Measurements from ENCODE around the gene GPBP1.
"Not testable (repeated sequence)": the region's sequence is repeated elsewhere in the genome, so short reads cannot be mapped to it uniquely, and the experiment has no call there.

Gene GPBP1

DNA sequence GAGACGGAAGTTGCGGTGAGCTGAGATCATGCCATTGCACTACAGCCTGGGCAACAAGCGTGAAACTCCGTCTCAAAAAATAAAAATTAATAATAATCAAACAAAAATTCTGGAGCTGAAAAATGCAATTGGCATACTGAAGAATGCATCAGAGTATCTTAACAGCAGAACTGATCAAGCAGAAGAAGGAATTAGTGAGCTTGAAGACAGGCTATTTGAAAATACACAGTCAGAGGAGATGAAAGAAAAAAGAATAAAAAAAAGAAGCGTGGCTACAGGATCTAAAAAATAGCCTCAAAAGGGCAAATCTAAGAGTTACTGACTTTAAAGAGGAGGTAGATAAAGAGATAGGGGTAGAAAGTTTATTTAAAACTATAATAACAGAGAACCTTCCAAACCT, 111.2 kb downstream of the GPBP1 start:
- not testable (repeated sequence) for DNase-seq (ENCODE audit: low spot score)

DNA sequence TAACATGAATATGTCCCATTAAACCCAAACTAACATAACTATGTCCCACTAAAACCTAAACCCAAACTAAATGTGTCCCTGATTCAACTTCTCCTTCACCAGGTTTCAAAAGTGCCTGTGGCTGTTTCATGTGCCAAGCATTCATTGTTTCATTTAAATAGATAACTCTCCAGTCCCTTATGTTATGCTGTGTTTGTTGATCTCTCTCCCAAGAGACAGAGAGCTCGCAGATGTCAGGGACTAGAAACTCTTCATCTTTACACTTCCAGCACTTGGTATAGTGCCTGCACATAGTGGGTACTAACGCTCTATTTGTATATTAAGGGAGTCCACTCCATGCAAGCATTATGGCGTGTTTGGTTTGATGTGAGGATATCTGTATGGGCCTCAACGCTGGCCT, 118.0 kb downstream of the GPBP1 start:
- no peak for DNase-seq (ENCODE audit: low spot score)

DNA sequence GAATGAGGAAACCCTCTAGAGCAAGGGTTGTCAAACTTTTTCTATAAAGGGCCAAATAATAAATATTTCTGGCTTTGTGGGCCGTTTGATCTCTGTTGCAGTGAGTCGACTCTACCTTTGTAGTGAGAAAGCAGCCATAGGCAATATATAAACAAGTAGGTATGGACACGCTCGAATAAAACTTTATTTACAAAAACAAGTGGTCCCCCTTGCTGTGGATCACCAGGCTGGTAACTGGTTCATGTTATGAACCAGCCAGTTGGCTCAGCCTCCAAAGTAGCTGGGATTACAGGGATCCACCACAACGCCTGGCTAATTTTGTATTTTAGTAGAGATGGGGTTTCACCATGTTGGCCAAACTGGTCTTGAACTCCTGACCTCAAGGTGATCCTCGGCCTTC, 118.5 kb downstream of the GPBP1 start:
- DNase-seq (ENCODE audit: low spot score), result no peak

DNA sequence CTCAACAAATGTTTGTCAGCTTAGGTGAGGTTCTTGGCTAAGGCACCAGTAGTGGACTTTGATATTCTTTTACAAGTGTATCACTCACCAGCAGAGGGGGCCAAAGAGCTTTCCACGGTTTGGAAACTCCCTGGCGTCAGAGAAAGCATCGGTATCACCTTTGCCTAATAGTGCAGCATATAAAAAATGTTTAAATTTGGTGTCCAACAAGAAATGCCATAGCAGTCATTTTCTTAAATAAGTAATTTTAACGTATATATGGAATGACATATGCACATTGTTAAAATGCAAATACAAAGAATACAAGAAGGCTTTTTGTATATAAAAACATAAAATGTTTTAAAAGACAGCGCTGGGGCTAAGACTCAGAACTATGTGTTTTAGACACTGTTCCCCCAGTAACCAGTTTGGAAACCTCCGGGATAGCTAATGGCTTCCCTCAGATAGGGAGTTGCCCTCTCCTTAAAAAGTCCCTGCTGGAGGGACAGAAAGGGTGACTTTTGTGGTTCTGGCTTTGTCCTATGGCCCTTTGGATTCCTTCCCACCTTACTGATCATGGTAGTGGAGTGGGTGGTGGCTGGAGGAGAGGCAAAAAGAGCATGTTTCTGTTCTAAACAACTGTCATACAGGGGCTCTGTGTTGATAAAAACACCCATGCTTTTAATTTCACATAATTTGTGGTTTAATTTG, 124.6 kb downstream of the GPBP1 start:
- peak; percentile 88 for DNase-seq (ENCODE audit: low spot score)

DNA sequence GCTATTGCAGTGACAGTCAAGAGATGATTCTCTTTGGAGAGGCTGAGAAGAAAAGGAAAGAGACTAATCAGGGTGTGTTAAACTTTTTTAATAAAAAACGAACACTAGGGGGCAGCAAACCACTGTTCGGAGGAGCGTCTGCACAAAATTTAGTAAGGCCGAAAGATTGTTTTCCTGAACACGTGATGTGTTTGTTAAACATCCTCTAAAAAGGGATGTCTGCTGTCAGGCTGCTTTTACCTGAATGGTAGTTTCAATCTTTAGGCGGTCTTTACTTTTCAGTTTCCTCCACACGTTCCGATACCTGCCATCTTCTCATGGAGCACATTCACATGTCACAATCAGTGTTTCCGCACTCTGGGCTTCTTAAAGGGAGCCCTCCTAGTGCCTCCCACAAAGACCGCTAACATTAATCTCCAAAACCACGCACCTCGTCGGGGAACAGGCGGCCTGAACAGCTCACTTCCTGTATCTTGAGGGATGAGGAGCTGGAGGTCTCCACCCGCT, 125.2 kb downstream of the GPBP1 start:
- peak; percentile 80 for DNase-seq (ENCODE audit: low spot score)

DNA sequence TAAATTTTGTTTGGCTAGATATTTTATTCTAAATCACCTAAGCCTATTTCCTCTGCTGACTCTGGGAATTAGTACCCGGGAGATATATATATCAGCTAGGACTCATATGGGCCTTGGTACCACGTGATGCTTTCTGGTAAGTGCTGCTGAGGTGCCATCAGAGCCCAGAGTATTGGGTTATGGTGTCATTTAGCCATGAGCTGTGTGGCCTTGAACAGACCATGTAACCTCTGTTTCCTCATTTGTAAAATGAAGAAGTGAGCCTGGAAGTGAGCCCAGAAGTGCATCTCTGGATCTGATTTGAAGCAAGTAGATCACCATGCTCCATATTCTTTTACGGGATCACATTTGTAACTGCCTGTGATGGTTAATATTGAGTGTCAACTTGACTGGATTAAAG, 126.1 kb downstream of the GPBP1 start:
- DNase-seq (ENCODE audit: low spot score), result no peak

DNA sequence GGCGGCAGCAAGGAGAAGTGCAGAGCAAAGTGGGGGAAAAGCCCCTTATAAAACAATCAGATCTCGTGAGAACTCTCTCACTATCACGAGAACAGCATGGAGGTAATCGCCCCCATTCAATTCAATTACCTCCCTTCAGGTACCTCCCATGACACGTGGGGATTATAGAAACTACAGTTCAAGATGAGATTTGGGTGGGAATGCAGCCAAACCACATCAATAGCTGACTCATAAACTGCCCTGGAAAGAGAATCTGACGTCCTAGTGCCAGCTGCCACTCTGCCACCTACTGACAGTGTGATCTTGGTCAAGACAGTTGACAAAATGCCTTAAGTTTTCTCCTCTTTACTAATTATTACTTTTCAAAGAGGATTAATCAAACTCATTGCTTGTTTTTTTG, 128.3 kb downstream of the GPBP1 start:
- DNase-seq (ENCODE audit: low spot score), result peak; percentile 43

DNA sequence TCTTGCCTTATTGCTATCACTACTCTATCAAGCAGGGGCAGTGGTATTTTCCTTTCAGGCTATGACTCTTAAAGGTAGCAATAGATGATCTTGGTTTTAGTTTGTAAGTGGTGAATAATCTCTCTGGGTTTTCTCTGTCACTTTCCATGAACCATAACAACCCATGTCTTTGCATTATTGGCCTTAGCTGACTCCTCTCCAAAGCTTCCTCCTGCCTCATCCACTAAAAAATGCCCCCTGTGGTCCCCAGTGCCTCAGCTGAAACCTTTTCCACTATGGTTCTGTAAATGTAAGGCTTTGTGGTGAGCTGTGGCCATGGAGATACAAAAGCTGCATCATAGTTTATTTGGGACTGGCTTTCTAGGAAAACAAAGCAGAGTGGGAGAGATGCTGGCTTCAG, 128.8 kb downstream of the GPBP1 start:
- no peak for DNase-seq (ENCODE audit: low spot score)

DNA sequence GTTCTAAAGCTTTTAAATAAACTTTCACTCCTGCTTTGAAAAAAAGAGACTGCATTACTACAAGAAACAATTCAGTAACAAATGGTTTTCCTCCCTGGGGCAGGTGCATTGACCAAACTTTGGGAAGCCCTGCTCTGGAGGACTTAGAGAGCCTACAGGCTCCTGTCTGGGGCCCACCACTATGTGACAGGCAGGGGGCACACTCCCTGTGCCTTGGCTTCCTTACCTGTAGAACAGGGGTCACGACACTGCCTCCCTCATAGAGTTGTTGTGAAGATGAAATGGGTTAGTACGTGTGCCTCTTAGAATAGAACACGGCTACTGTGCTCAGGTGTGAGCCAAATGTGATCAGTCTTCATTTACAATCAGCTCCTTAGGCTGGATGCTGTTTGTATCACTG, 130.1 kb downstream of the GPBP1 start:
- DNase-seq (ENCODE audit: low spot score), result no peak

DNA sequence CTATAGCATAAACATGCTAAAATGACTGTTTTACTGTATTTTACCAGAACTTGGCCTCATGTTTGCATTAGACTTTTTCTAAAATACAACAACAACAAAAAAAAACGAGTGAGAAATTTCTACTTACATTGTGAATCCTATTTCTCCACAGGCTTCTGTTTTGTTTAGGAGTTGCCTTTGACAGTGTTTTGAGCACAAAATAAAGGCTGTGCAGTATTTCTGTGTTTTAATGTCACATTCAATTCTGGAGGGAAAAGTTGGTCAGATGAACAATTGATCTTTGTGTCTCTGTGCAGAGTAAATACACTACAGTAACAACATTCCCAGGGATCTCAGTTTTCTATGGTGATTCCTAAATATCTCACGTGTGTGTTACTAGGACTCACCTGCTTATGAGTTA, 131.1 kb downstream of the GPBP1 start:
- DNase-seq (ENCODE audit: low spot score), result no peak

DNA sequence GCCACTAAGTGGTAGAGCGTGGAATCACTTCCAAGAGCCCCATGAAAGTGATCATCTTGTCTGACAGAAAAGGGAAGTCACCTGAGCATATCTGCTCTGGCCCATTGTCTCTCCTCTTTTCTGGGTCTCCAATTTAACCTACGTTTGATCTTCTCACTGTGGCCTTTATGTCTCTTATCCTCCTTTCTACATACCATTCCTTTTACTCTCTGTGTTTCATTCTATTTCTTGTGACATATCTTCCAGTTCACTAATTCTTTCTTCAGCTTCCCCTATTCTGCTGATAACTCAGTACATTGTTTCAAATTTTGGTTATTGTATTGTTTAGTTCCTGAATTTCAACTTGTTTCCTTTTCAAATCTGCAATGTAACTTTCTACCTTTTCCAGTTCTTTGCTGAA, 132.5 kb downstream of the GPBP1 start:
- DNase-seq (ENCODE audit: low spot score), result no peak

DNA sequence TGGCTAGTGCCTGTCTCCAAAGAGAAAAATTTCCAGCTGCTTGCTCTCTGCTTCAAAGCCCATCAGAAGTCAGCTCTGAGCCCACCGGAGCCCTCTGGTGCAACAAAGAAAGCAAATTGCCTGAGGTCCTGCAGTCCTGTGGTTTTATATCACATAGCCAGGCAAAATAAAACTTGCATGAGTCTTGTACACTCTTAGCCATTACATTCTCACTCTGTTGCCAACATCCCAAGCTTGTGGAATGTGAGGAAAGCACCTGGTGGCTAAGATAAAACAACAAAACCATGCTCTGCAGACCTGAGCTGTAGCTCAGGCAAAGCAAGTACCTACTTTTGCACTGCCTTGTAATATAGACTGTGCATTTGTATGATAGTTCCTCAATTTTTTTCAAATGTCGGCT, 133.7 kb downstream of the GPBP1 start:
- no peak for DNase-seq (ENCODE audit: low spot score)

DNA sequence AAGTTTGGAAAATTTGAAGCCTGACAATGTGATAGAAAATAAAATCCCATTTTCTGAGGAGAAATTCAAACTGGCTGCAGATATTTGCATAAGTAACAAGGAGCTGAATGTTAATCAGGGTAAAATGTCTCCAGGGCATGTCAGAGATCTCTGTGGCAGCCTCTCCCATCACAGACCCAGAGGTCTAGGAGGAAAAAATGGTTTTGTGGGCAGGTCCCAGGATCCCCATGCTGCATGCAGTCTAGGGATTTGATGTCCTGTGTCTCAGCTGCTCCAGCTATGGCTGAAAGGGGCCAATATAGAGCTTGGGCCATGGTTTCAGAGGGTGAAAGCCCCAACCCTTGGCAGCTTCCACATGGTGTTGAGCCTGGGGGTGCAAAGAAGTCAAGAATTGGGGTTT, 135.2 kb downstream of the GPBP1 start:
- not testable (repeated sequence) for DNase-seq (ENCODE audit: low spot score)

DNA sequence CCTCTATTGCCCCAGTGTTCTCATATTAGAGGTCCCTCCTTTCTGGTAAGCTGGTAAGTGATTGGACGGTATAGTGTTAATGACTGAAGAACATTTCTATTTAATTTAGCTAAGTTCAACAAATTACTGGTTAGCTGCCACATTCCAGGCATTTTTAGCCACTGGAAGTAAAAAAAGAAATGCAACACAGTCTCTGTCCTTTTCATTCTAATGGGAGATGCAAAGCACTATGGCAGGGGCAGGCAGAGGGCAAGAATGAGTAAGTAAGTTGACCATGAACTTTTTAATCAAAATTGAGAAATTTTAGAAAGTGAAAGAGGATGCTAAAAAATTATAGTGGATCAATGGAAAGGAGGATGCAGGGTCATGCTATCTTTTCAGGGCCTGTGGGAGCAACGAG, 137.4 kb downstream of the GPBP1 start:
- DNase-seq (ENCODE audit: low spot score), result no peak

DNA sequence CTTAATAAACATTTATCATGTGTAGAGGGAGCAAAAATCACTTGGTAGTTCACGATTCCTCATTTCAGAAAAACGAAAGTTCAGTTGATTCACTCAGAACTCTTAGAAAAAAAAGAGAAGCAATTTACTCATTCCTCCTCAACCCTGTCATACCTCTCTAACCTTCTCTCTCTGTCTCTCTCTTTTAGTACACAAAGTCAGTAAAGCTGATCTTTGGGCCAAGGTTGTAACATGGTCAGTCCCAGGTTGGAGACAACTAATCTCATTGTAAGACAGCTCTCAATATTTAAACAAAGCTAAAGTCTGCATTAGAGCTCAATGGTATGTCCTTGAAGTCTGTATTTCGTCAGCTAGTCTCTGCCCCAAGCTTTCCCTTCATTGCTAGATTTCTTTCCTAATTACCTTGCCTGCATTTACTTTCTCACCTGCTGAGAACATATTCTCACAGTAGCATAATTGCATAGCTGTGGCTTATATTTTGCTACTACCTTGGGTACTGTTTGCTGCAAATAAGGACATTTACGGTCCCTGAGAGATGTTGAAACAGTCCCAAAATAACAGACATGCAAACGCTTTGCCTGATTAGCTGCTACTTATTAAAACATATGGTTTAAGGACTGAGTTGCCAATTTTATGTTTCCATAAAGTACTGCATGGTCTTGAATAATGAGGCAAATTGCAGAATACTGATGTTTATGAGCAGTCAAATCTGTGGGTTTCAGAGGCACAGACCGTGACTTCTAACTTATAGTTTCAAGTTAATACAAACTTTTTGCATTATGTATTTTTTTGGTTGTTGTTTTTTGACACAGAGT, 138.3 kb downstream of the GPBP1 start:
- no peak for DNase-seq (ENCODE audit: low spot score)

DNA sequence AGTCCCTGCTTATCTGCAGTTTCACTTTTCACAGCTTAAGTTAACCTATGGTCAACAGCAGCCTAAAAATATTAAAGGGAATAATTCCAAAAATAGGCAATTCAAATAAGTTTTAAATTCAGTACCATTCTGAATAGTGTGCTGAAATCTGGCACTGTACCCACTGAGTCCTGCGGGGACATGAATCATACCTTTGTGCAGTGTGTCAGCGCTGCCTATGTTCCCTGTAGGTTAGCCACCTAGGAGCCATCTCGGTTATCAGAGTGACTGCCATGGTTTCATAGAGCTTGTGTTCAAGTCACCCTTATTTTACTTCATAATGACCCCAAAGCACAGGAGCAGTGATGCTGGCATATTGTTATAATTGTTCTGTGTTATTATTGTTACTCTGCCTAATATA, 139.9 kb downstream of the GPBP1 start:
- DNase-seq (ENCODE audit: low spot score), result no peak
